Mucosa of rectum (tissue), 2 donors: ENCODE results near the gene MGAT3.

Source experiments
- H3K27ac ChIP-seq, 2 donors: one replicate each; pipeline ENCODE4 v1.7.0; 2013; ENCODE audit warnings: inconsistent platforms in 2 of 2, low read depth in 2 of 2, low read length in 2 of 2
- H3K27me3 ChIP-seq, 2 donors: one replicate each; pipeline ENCODE4 v1.7.0; 2013; ENCODE audit warnings: low read length in 2 of 2; ENCODE audit not compliant: control insufficient read depth in 2 of 2, insufficient read depth in 2 of 2
- H3K36me3 ChIP-seq, 2 donors: one replicate each; pipeline ENCODE4 v1.7.0; 2013; ENCODE audit warnings: low read length in 2 of 2; ENCODE audit not compliant: control insufficient read depth in 2 of 2, insufficient read depth in 2 of 2
- H3K4me1 ChIP-seq, 2 donors: one replicate each; pipeline ENCODE4 v1.7.0; 2013; ENCODE audit warnings: low read length in 2 of 2, mild to moderate bottlenecking in 1 of 2; ENCODE audit not compliant: control insufficient read depth in 2 of 2, insufficient read depth in 2 of 2
- H3K4me3 ChIP-seq, 2 donors: one replicate each; pipeline ENCODE4 v1.7.0; 2013; ENCODE audit warnings: low read length in 2 of 2
- H3K9ac ChIP-seq, 2 donors: one replicate each; pipeline ENCODE4 v1.7.0; 2013; ENCODE audit warnings: low read length in 2 of 2, low read depth in 1 of 2, mild to moderate bottlenecking in 1 of 2
- H3K9me3 ChIP-seq, 2 donors: one replicate each; pipeline ENCODE4 v1.7.0; 2013; ENCODE audit warnings: low read length in 2 of 2; ENCODE audit not compliant: control insufficient read depth in 2 of 2
- donor health status: healthy.
- donor health status: Normal muscosa, but diverticular disease.

MGAT3 gene

DNA sequence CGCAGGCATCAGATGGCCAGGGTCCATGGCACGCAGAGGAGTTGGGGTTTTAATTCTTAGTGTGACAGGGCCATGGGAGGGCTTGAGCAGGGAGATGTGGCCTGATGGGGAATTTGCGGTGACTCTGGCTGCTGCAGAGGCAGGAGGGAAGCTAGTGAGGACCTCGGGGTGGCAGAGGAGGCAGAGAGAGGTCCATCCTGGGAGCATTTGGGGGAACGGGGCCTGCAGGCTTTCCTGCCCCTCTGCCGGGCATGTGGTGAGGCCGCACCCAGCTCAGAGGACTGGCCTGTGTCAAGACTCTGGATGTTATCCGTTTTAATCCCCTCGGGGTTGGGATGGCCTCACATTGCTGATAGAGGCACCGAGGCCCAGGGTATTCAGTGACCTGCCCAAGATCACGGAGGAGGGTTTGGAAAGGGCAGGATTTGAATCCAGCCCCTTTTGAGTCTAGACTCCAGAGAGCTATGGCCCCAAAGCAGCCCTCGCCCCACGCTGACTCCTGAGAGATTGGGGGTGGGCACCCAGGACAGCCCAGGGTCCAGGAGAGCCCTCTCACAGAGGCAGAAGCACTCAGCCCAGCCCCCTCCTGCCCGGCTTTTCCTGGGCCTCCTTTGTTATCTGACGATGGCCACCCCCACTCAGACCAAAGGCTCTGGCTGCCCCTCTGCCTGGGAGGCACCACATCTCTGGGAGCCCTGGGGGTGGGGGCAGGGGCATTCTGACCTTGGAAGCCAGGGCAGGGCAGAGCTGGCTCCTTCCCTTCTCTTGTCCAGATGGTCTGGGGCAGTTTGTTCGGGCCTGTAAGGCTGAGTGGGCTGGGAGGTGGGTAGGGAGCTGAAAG lies 13.9 kb downstream of the MGAT3 start:
- Histone ChIP-seq H3K27ac (peak overlapping the region; percentile 0 to 74), H3K9ac (no peak overlapping the region), H3K9me3 (no peaks in the 10 kb centered on the region), H3K4me3 (no peak overlapping the region), H3K36me3 (no peaks in the 10 kb centered on the region), H3K27me3 (no peaks in the 10 kb centered on the region), H3K4me1 (peaks cover 52 to 58% of the 10 kb centered on the region in 2 donors)

DNA sequence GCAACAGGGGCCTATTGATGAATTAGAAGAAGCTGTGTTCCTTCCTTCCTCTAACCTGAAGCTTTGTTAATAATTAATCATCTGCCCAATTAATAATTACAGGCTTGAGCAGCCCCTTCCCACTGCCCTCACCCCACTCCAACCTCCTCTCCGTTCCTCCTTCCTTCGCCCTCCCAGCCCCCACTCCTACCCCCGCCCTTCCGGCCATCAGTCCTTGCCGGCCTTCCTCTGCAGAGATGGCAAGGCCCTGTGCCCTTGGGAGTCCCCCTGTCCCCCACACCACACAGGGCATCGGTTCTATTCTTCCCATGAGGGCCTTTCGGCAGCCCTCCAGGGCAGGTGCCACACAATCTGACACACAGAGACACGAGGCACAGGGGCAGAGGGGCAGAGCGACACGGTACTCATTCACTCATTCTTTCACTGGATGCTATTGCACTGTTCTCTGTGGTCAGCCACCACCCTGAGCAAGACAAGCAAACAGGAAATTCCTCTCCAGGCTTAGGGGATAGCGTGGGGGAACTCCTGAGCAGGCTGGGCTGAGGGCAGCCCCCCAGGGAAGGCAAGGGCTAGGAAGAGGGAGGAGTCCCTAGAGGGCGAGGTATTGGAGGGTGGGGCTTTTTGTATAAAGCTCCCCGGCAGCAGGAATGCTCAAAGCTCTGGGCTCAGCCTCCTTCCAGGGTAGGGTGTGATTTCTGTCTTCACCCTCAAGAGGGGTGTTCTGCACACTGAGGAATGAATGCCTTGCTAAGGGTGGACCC lies 14.7 kb downstream of the MGAT3 start:
- Histone ChIP-seq H3K9ac (peak overlapping the region; percentile 17 to 71), H3K27me3 (no peaks in the 10 kb centered on the region), H3K27ac (peak overlapping the region; percentile 74 to 92), H3K36me3 (peaks cover 0 to under 1% of the 10 kb centered on the region in 2 donors), H3K9me3 (no peaks in the 10 kb centered on the region), H3K4me3 (peak overlapping the region in 1 of 2 donors; percentile 13), H3K4me1 (peaks cover 49 to 58% of the 10 kb centered on the region in 2 donors)

DNA sequence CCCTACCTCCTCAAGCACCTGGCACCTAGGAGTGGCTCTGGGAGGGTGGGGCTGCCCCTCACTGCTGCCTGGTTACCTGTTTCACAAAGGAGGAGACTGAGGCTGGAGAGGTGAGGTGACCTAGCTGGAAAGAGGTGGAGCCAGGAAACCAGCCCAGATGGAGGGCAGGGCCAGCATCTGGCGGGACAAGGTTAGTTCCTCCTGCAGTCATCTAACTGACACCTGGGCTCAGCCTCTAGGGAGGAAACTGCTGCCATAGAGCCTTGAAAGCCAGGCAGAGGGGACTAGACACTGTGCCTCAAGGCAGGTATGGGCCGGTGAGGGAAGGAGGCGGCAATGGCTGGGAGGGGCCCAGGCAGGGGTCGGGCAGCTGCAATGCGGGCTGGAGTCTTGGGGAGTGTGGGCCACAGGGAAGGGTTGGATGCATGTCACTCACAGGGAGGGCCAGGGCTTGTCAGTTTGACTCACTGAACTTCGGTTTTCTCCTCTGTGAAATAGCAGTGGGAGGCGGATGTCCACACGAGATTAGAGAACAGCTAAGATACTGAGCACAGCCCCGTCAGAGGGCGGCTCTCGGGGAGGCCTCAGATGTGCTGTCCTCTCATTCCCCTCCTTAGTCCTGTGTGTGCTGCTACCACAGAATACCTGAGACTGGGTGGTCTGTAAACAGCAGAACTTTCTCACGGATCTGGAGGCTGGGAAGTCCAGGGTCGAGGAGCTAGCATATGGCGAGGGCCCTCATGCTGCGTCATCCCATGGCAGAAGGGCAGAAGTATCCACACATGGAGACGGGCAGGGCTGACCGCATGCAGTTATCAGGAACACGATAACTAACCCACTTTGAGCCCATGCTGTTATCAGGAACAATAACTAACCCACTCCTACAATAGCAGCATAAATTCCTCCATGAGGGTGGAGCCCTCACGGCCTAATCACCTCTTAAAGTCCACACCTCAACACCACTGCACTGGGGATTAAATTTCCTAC lies 16.1 kb downstream of the MGAT3 start:
- peak overlapping the region; percentile 41 to 71 for H3K9ac ChIP-seq
- H3K36me3 ChIP-seq: peaks cover 3 to 4% of the 10 kb centered on the region in 2 donors
- H3K27ac ChIP-seq: peak overlapping the region; percentile 74 to 92
- H3K9me3 ChIP-seq: no peaks in the 10 kb centered on the region
- peak overlapping the region; percentile 54 to 61 for H3K4me3 ChIP-seq
- no peaks in the 10 kb centered on the region for H3K27me3 ChIP-seq
- H3K4me1 ChIP-seq: peaks cover 45 to 55% of the 10 kb centered on the region in 2 donors

DNA sequence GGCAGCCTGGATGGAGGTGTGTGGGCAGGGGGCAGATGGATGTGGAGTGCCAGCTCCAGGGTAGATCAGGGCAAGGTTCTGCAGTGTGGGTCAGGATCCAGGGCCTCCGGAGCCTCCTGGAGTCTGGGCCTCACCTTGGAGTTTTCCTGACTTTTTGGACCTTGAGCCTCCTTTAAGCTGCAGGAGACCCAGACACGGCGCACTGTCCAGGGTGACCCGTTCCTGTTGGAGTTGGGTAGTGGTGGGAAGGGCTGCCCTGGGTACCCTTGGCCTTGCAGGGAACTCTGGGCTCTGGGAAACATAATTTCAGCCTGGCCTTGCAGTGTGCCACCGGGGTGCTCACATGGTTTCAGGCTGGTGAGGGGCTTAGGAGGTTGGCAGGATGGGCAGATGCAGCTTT lies 17.0 kb downstream of the MGAT3 start:
- peak overlapping the region; percentile 58 to 92 for H3K27ac ChIP-seq
- H3K9me3 ChIP-seq: no peaks in the 10 kb centered on the region
- H3K27me3 ChIP-seq: no peaks in the 10 kb centered on the region
- H3K4me1 ChIP-seq: peaks cover 45 to 48% of the 10 kb centered on the region in 2 donors
- peaks cover 3 to 4% of the 10 kb centered on the region in 2 donors for H3K36me3 ChIP-seq
- peak overlapping the region in 1 of 2 donors; percentile 52 for H3K9ac ChIP-seq
- peak overlapping the region in 1 of 2 donors; percentile 36 for H3K4me3 ChIP-seq

DNA sequence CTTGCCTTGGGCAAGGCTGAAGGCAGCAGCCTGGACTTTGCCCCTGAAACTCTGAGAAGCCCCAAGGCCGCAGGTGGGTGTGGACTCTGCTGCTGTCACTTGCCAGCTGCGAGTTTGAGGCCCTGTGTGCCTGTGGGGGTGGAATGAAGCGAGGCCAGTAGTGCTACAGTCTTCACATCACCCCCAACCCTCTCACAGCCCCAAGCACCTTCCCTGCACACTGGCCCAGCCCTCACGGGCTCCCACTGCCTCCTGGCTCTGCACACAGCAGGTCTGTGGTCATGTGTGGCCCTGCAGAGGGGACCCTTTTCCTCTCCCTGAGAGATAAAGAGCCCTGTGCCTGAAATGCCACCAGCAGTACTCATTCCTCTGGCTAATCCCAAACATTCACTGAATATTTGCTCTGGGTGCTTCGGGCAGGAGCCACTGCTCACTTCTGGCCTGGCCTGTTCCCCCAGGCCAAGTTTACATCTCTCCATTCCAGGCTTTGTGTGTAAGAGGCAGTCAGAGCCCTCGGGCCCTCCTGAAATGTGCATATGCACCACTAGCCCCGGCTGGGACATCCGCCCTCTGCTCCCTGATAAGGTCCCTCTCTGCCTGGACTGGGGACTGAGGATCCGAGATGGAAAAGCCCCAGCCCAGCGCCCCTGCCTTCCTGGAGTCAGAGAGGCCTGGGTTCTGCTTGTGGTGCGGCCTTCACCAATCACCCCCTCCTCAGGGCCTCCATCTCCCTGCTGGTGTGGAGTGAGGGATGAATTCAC lies 17.7 kb downstream of the MGAT3 start:
- Histone ChIP-seq H3K9me3 (no peaks in the 10 kb centered on the region), H3K27ac (peak overlapping the region; percentile 58 to 92), H3K4me1 (peaks cover 40 to 44% of the 10 kb centered on the region in 2 donors), H3K4me3 (peak overlapping the region in 1 of 2 donors; percentile 36), H3K9ac (peak overlapping the region in 1 of 2 donors; percentile 52), H3K36me3 (peaks cover 3 to 4% of the 10 kb centered on the region in 2 donors), H3K27me3 (no peaks in the 10 kb centered on the region)

DNA sequence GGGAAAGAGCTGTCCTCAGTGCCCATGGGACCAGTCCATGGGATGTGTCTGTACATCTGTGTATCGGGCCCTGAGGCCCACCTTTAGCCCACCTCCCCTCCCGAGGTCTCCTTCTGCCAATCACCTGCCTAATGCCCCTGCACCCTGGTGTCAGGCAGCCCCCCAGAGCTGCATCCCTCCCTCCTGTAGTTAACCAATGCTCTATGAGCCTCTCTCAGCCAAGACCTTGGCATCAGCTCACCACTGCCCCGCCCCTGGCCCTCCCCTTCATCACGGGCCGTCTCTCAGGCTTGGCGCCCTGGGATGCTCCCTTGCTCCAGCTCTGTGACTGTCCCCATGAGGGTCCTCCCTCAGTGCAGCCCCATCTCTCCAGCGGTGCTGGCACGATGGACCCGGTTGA lies 18.5 kb downstream of the MGAT3 start:
- no peaks in the 10 kb centered on the region for H3K9me3 ChIP-seq
- H3K4me3 ChIP-seq: no peak overlapping the region
- H3K36me3 ChIP-seq: peaks cover 3 to 4% of the 10 kb centered on the region in 2 donors
- H3K9ac ChIP-seq: no peak overlapping the region
- H3K27me3 ChIP-seq: no peaks in the 10 kb centered on the region
- peaks cover 36 to 38% of the 10 kb centered on the region in 2 donors for H3K4me1 ChIP-seq
- H3K27ac ChIP-seq: no peak overlapping the region

DNA sequence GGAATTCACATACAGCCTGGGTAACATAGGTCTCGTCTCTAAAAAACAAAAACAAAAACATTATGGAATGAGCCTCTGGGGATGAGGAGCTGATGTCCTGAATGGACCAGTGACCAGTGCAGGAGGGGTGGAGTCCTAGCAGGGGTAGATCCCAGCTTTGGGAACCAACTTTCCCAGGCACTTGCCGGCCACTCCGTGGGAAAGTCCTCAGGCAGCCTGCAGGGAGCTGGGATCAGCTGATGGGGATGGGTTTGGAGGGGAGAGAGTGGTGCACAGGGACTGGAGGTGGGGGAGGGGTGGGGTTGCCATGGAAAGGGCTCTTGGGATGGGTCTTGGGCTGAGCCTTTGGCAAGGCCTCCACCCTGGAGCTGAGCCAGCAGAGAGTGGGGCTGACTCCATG lies 19.1 kb downstream of the MGAT3 start:
- Histone ChIP-seq H3K27ac (no peak overlapping the region), H3K9me3 (no peaks in the 10 kb centered on the region), H3K27me3 (no peaks in the 10 kb centered on the region), H3K4me3 (no peak overlapping the region), H3K36me3 (peaks cover 3 to 4% of the 10 kb centered on the region in 2 donors), H3K4me1 (peaks cover 34 to 36% of the 10 kb centered on the region in 2 donors), H3K9ac (no peak overlapping the region)

DNA sequence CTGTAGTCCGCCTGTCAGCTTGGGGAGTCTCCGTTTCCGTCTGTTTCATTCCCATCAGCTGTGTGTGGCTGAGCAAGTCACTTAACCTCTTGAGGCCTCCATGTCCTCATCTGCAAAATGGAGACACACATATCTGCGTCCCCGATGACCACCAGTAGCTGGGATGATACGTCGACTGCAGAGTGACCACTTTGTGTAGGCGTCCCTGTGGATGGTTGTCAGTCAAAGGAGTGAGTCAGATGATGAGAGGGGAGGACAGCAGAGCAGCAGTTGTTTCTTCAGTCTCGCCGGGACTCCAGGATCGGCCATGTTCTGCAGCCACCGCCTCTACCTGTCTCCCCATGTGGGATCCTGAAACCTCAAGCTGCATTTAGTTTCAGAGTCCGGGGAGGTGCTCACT lies 19.9 kb downstream of the MGAT3 start:
- Histone ChIP-seq H3K4me1 (peaks cover 29 to 34% of the 10 kb centered on the region in 2 donors), H3K27ac (no peak overlapping the region), H3K36me3 (peaks cover 3 to 4% of the 10 kb centered on the region in 2 donors), H3K4me3 (no peak overlapping the region), H3K27me3 (no peaks in the 10 kb centered on the region), H3K9me3 (no peaks in the 10 kb centered on the region), H3K9ac (no peak overlapping the region)

DNA sequence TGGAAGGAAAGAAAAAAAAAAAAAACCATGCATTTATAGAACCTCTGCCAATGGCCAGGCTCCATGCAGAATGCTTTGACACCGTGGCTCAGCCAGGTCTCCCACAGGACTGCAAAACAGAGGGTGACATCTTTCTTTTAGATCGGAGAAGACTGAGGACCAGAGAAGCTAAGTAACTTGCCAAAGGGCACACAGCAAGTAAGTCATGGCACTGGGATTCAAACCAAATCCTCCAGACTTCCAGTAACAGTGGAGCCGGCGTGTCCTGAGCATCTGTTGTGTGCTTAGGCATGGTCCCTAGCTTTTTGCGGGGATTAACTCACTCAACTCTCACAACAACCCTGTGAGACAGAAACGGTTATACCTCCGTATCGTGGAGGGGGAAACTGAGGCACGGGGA lies 20.7 kb downstream of the MGAT3 start:
- H3K27me3 ChIP-seq: no peaks in the 10 kb centered on the region
- H3K36me3 ChIP-seq: peaks cover 3 to 4% of the 10 kb centered on the region in 2 donors
- peaks cover 20 to 25% of the 10 kb centered on the region in 2 donors for H3K4me1 ChIP-seq
- H3K27ac ChIP-seq: no peak overlapping the region
- H3K4me3 ChIP-seq: no peak overlapping the region
- H3K9ac ChIP-seq: no peak overlapping the region
- no peaks in the 10 kb centered on the region for H3K9me3 ChIP-seq
